Bronchial epithelial cell (primary cell): ENCODE data around the gene SBSN. TPM values are rescaled to one million over a fixed set of nuclear protein-coding genes. Genes with fewer than 3 reads are reported as not detected.

ENCODE experiments used
- DNase-seq: peaks from one replicate; pipeline ENCODE4 v3.0.0-alpha.2; 2010; ENCODE audit warnings: low read depth
- FAIRE-seq: peaks from 2 replicates; lab custom pipeline; 2011; peaks lifted over from hg19 to GRCh38; lab: Jason Lieb, UNC
- H3K27me3 ChIP-seq: 2 replicates; pipeline ENCODE4 v1.5.1; 2011; ENCODE audit warnings: low read length; ENCODE audit not compliant: control insufficient read depth, insufficient read depth
- H3K36me3 ChIP-seq: 2 replicates; pipeline ENCODE4 v1.5.1; 2011; ENCODE audit warnings: low read length; ENCODE audit not compliant: control insufficient read depth, insufficient read depth
- H3K4me3 ChIP-seq: 2 replicates; pipeline ENCODE4 v1.5.1; 2011; ENCODE audit warnings: mild to moderate bottlenecking, low read depth, low read length, control low read depth
- CTCF ChIP-seq: IDR thresholded peaks from 2 replicates; pipeline ENCODE4 v1.5.1; 2011; ENCODE audit warnings: mild to moderate bottlenecking, moderate library complexity, low read length, control low read depth, inconsistent platforms; ENCODE audit not compliant: insufficient read depth, severe bottlenecking
- total RNA-seq: library from RNA; depleted of rRNA; stranded (reverse); fragments of >200 nt; gene quantifications from 2 replicates; pipeline ENCODE4 v1.2.1, GENCODE V29; 2014

The SBSN gene
- total RNA-seq, 1 donor from 2014 or later: 9.5 TPM

GRCh38 chr19:35493971-35494370 lies 34.1 kb downstream of the SBSN start:
- FAIRE-seq (no peak), DNase-seq (peak; percentile 8)
- no peak for TF ChIP-seq CTCF
- H3K36me3 ChIP-seq: peaks cover 1% of the 10 kb centered on the region
- peaks cover 3% of the 10 kb centered on the region for H3K27me3 ChIP-seq
- no peak overlapping the region for H3K4me3 ChIP-seq

- no peak for FAIRE-seq
- Histone ChIP-seq H3K4me3 (no peak overlapping the region), H3K27me3 (peaks cover 9% of the 10 kb centered on the region), H3K36me3 (no peaks in the 10 kb centered on the region)
- no peak for TF ChIP-seq CTCF
- no peak for DNase-seq
Measured at GRCh38 chr19:35491836-35492360, 36.2 kb downstream of the SBSN start.

- H3K36me3 ChIP-seq: no peaks in the 10 kb centered on the region
- FAIRE-seq: no peak
- TF ChIP-seq CTCF: no peak
- no peak within 1 kb of the TSS for H3K4me3 ChIP-seq
- no peak for DNase-seq
- H3K27me3 ChIP-seq: peaks cover 9% of the 10 kb centered on the region
Measured at GRCh38 chr19:35490364-35490763, 37.7 kb downstream of the SBSN start, which contains the start of gene KRTDAP. Gene KRTDAP, minus strand, starts transcription at chr19:35490464. Its CDS starts 22 bp downstream, at chr19:35490442.

DNA sequence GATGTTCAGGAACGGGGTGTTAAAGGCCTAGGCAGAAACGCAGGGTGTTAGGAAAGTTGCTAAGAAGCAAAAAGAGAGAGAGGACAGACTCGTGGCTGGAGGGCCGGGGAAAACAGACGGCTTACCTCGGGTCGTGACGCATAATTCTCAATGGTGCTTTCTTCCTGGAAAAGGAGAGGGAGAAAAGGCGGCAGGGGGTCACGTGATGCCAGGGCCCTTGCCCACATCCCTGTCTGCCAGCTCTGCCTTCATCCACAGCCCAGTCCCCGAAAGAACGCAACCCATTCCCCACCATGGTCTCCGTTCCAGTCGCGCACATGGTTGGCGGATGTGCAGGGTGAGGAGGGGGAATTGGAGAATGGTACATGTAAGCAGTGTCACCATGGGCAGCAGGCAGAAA lies 39.4 kb downstream of the SBSN start:
- H3K27me3 ChIP-seq: peaks cover 9% of the 10 kb centered on the region
- no peak for FAIRE-seq
- no peaks in the 10 kb centered on the region for H3K36me3 ChIP-seq
- H3K4me3 ChIP-seq: no peak overlapping the region
- no peak for TF ChIP-seq CTCF
- no peak for DNase-seq

DNA sequence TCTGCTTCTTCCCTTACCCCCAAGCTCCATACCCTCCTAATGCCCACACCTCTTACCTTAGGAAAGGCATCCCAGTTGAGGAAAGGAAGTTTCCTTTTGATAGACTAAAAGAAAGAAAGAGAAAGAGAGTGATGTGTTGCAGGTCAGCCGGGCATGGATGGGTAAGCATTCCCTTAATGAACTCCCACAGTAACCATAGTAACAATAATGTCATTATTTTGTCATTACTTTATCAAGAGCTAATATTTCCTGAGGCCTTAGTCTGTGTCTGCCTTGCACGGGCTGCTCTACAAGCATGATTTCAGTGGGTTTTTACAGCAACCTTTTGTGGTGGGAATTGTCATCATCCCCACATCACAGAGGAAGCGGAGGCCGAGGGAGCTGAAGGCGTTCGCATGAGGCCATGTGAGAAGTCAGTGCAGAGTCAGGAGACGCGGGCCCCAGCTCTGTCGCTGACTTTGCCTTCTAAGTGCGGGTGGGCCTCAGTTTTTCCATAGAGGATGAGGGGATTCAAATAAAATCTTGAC lies 40.4 kb downstream of the SBSN start:
- H3K36me3 ChIP-seq: no peaks in the 10 kb centered on the region
- DNase-seq (no peak), FAIRE-seq (no peak)
- H3K4me3 ChIP-seq: no peak overlapping the region
- no peak for TF ChIP-seq CTCF
- peaks cover 9% of the 10 kb centered on the region for H3K27me3 ChIP-seq

GRCh38 chr19:35486268-35486708 lies 41.8 kb downstream of the SBSN start:
- Histone ChIP-seq H3K27me3 (peaks cover 9% of the 10 kb centered on the region), H3K4me3 (no peak overlapping the region), H3K36me3 (no peaks in the 10 kb centered on the region)
- FAIRE-seq (no peak), DNase-seq (no peak)
- TF ChIP-seq CTCF: no peak
